Lower lobe of right lung (tissue), 2 donors: ENCODE measurements around the gene ZFP36L2. TPM values are rescaled to one million over a fixed set of nuclear protein-coding genes. Genes with fewer than 3 reads are reported as not detected.
A peak's percentile ranks its signal among the peaks of the same experiment; 100 is the strongest.

ENCODE experiments used
- ATAC-seq, 2 donors: fragments of 200-7000 bp; cut with Tn5 transposase; one replicate each; pipeline ENCODE4 v1.9.1; 2020 to 2022; ENCODE audit warnings: mild to moderate bottlenecking in 2 of 2, moderate library complexity in 2 of 2
- DNase-seq: peaks from one replicate; pipeline ENCODE4 v3.0.0-alpha.2; 2020
- H3K27ac ChIP-seq: fragments of 200-600 bp; one replicate; pipeline ENCODE4 v1.8.0; 2022
- H3K27me3 ChIP-seq: fragments of 200-600 bp; one replicate; pipeline ENCODE4 v1.8.0; 2022; ENCODE audit warnings: low read depth
- H3K36me3 ChIP-seq: fragments of 200-600 bp; one replicate; pipeline ENCODE4 v1.8.0; 2022; ENCODE audit warnings: mild to moderate bottlenecking
- H3K4me1 ChIP-seq: fragments of 200-600 bp; one replicate; pipeline ENCODE4 v1.8.0; 2022
- H3K4me3 ChIP-seq: fragments of 200-600 bp; one replicate; pipeline ENCODE4 v1.8.0; 2022; ENCODE audit warnings: mild to moderate bottlenecking
- H3K9me3 ChIP-seq: fragments of 200-600 bp; one replicate; pipeline ENCODE4 v1.8.0; 2022
- intact Hi-C: fragments of 100-400 bp; cut with DNase I; formaldehyde crosslinking; loops from one replicate; pipeline ENCODE4 v1.11.0; 2022
- total RNA-seq: library from RNA; stranded (reverse); fragmentation: NEBNext Ultra II Directional; extraction: Animal tissue kit (Norgen Biotek cat#: 25700); gene quantifications from one replicate; pipeline ENCODE4 v1.2.1, GENCODE V29; 2021
- TF ChIP-seq, protein P1 (sequence below): fragments of 200-600 bp; IDR thresholded peaks from one replicate; pipeline ENCODE4 v1.8.0; 2022; ENCODE audit warnings: antibody characterized with exemption, mild to moderate bottlenecking
- donor health status: DM: no; HTN: yes; CAD: no; lungs with severe emphysema.

Gene ZFP36L2
- total RNA-seq, 1 donor from 2014 or later = 136 TPM

DNA sequence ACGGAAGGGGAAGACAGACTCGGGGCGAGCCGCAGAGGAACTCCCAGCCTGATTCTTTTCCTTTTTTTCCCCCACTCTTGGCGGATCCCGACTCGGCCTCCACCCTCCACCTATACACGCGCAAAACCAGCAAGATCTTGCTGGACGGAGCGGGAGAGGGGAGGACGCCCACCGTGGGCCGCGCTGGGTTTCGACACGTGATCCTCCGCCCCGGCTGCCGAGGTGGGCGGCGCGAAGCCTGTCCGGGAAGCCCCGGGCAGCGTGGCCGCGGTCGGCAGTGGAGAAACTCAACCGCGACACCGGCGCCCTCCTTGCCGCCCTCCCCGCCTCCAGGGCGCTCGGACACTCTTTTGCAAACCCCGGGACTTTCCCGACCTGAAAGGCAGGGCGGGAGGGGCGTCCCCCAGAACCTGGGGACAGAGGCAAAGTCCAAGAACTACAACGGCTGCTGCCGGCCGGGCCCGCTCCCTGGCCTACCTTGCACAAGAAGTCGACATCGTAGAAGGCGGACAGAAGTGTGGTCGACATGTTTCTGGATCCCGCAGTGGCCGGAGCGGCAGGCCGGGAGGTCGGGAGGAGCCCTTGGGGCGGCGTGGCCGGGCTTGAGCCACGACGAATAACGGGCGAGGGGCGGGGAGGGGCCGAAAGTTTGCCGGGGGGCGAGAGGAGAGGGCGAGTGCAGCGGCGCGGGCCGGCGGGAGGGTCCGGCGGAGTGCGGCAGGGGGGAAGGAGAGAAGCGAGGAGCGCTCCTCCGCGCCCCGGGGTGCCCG, 433 bp downstream of the ZFP36L2 start:
- intact Hi-C loops = loop anchor here (10.0 kb wide), 2 partner anchors 51 to 259 kb away; no protein-coding TSS in a partner anchor
- peak; percentile 22 to 34 for ATAC-seq
- DNase-seq = peak; percentile 85
- Histone ChIP-seq H3K4me3 (peak overlapping the region; percentile 95), H3K27me3 (no peaks in the 10 kb centered on the region), H3K36me3 (peaks cover 45% of the 10 kb centered on the region), H3K27ac (peak overlapping the region; percentile 100), H3K9me3 (no peaks in the 10 kb centered on the region), H3K4me1 (peaks cover 50% of the 10 kb centered on the region)
- TF ChIP-seq, protein P1, sequence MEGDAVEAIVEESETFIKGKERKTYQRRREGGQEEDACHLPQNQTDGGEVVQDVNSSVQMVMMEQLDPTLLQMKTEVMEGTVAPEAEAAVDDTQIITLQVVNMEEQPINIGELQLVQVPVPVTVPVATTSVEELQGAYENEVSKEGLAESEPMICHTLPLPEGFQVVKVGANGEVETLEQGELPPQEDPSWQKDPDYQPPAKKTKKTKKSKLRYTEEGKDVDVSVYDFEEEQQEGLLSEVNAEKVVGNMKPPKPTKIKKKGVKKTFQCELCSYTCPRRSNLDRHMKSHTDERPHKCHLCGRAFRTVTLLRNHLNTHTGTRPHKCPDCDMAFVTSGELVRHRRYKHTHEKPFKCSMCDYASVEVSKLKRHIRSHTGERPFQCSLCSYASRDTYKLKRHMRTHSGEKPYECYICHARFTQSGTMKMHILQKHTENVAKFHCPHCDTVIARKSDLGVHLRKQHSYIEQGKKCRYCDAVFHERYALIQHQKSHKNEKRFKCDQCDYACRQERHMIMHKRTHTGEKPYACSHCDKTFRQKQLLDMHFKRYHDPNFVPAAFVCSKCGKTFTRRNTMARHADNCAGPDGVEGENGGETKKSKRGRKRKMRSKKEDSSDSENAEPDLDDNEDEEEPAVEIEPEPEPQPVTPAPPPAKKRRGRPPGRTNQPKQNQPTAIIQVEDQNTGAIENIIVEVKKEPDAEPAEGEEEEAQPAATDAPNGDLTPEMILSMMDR = no peak

DNA sequence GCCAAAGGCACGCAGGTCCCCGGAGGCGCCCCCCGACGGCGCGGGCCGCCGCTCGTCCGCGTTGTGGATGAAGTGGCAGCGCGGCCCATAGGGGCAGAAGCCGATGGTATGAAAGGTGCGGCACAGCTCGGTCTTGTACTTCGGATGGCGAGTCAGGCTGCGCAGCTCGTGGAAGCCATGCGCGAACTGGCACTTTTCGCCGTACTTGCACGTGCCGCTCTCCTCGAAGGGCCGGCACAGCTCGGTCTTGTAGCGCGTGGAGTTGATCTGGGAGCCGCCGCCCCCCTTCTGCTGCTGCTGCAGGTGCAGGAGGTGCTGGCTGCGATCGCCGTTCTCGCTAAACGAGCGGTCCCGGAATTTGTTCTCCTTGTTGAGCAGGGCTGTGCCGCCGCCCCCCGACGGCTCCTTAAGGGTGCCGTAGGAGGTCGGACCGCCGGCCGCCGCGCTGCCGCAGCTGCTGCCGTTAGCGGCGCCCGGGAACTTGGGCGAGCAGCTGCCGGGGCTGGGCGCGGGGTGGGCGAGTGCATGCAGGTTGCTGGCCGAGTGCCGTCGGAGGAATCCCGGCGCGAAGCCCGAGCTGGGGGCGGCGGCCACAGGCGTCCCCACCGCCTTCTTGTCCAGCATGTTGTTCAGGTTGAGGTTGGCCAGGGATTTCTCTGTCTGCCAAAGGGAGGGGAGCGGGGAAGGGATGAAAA, 1.2 kb downstream of the ZFP36L2 start:
- DNase-seq (peak; percentile 75), ATAC-seq (no peak)
- TF ChIP-seq, protein P1 = no peak
- Histone ChIP-seq H3K27ac (peak overlapping the region; percentile 100), H3K9me3 (no peaks in the 10 kb centered on the region), H3K36me3 (peaks cover 38% of the 10 kb centered on the region), H3K27me3 (no peaks in the 10 kb centered on the region), H3K4me1 (peaks cover 57% of the 10 kb centered on the region), H3K4me3 (peak overlapping the region; percentile 95)
- intact Hi-C loops = loop anchor here (10.0 kb wide), 2 partner anchors 50 to 260 kb away; no protein-coding TSS in a partner anchor

DNA sequence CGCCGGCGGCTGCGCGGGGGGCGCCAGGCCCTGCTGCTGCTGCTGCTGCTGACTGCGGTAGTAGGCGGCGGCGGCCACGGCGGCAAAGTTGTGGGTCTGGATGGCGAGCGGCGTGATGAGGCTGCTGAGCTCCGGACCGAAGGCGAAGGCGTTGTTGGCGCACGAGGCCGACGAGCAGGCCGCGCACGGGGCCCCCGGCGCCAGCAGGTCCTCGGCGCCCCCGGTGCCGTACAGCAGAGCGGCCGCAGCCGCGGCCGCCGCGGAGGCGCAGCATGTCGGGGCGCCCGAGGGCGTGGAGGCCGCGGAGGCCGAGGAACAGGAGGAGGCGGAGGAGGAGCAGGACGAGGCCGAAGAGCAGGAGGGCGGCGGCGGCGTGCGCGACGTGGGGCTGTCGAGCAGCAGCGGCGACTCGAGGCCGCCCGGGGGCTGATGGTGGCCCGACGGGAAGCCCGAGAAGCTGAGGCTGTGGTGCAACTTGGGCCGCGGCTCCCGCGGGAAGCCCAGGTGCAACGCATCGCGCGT, 1.8 kb downstream of the ZFP36L2 start:
- intact Hi-C loops = loop anchor here (10.0 kb wide), 2 partner anchors 50 to 260 kb away; no protein-coding TSS in a partner anchor
- peak overlapping the region; percentile 100 for H3K27ac ChIP-seq
- TF ChIP-seq, protein P1 = no peak
- ATAC-seq (no peak), DNase-seq (peak; percentile 67)
- H3K4me3 ChIP-seq = peak overlapping the region; percentile 95
- H3K27me3 ChIP-seq = no peaks in the 10 kb centered on the region
- H3K9me3 ChIP-seq = no peaks in the 10 kb centered on the region
- H3K36me3 ChIP-seq = peaks cover 34% of the 10 kb centered on the region
- peaks cover 57% of the 10 kb centered on the region for H3K4me1 ChIP-seq

DNA sequence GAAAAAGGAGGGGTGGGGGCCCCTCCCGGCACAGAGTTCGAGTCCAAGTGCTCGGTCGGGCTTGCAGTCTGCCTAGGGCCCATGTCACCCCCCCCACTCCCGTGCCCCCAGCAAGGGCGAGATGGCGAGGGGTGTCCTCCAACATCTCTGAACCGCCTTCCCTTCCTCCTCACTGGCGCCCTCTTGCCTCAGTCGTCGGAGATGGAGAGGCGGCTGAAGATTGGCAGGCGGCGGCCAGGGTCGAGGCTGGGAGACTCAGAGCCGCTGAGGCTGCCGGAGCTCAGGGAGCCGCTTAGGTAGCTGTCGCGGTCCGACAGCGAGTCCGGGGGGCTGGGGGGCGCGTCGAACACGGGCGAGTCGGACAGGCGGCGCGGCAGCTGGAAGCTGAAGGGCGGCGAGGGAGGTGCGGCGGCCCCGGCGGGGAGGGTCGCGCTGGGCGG, 2.3 kb downstream of the ZFP36L2 start:
- Histone ChIP-seq H3K4me3 (peak overlapping the region; percentile 95), H3K9me3 (no peaks in the 10 kb centered on the region), H3K27me3 (no peaks in the 10 kb centered on the region), H3K27ac (peak overlapping the region; percentile 100), H3K4me1 (peaks cover 57% of the 10 kb centered on the region), H3K36me3 (peaks cover 34% of the 10 kb centered on the region)
- DNase-seq (peak; percentile 78), ATAC-seq (no peak)
- intact Hi-C loops = loop anchor here (10.0 kb wide), 2 partner anchors 49 to 261 kb away; no protein-coding TSS in a partner anchor
- TF ChIP-seq, protein P1 = peak; percentile 36

DNA sequence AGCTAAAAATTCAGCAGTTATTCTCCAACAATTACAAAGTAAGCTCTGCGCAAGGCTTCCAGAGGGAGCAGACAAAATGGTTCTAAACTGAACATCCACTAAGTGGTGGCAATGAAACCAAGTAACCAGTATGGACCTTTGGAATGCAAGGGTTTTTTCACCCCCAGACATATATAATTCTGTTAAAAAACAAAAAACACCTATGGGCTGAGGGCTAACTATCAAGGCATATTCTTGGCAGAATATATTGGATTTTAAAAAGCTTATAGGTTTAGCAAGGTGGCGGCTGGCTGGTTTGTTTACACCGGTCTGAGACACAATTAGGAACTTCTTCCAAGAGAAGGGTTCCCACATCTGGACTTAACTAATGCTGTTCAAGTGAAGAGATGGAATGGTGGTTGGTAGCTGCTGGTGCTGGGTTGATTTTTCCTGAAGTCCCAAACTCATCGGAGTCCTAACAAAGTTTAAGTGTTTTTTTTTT, 2.8 kb downstream of the ZFP36L2 start:
- peak overlapping the region; percentile 95 for H3K4me3 ChIP-seq
- H3K4me1 ChIP-seq = peaks cover 57% of the 10 kb centered on the region

More for the DNA sequence above, 2.8 kb downstream of the ZFP36L2 start:
- H3K36me3 ChIP-seq = peaks cover 34% of the 10 kb centered on the region
- H3K27ac ChIP-seq = peak overlapping the region; percentile 100
- H3K27me3 ChIP-seq = no peaks in the 10 kb centered on the region
- TF ChIP-seq, protein P1 = no peak
- DNase-seq (peak; percentile 28), ATAC-seq (no peak)
- intact Hi-C loops = loop anchor here (10.0 kb wide), 2 partner anchors 49 to 261 kb away; no protein-coding TSS in a partner anchor
- no peaks in the 10 kb centered on the region for H3K9me3 ChIP-seq
